ENCODE data around the gene PLXNB3.

PLXNB3 gene

GRCh38 chrX:153782871-153783270 lies 18.8 kb downstream of the PLXNB3 start:
- TF ChIP-seq CTCF (IDR thresholded peaks at IDR 0.05; ENCODE audit: insufficient read depth, missing control alignments) = no peak
- DNase-seq (ENCODE audit: insufficient read length, low spot score) = no peak
- no peak for FAIRE-seq

- TF ChIP-seq CTCF (IDR thresholded peaks at IDR 0.05; ENCODE audit: insufficient read depth, missing control alignments) = no peak
- no peak for DNase-seq (ENCODE audit: insufficient read length, low spot score)
- no peak for FAIRE-seq
These were observed 19.4 kb downstream of the PLXNB3 start for GRCh38 chrX:153783378-153784013.

- FAIRE-seq = no peak
- TF ChIP-seq CTCF (IDR thresholded peaks at IDR 0.05; ENCODE audit: insufficient read depth, missing control alignments) = no peak
- DNase-seq (ENCODE audit: insufficient read length, low spot score) = no peak
These were observed 20.4 kb downstream of the PLXNB3 start for GRCh38 chrX:153784325-153784967.

GRCh38 chrX:153786669-153787068 lies 22.6 kb downstream of the PLXNB3 start:
- DNase-seq (ENCODE audit: insufficient read length, low spot score) (no peak), FAIRE-seq (no peak)
- TF ChIP-seq CTCF (IDR thresholded peaks at IDR 0.05; ENCODE audit: insufficient read depth, missing control alignments) = no peak

- FAIRE-seq = no peak
- no peak for DNase-seq (ENCODE audit: insufficient read length, low spot score)
- TF ChIP-seq CTCF (IDR thresholded peaks at IDR 0.05; ENCODE audit: insufficient read depth, missing control alignments) = no peak
These were observed 25.6 kb downstream of the PLXNB3 start for GRCh38 chrX:153789654-153790053.

- no peak for TF ChIP-seq CTCF (IDR thresholded peaks at IDR 0.05; ENCODE audit: insufficient read depth, missing control alignments)
- DNase-seq (ENCODE audit: insufficient read length, low spot score) (no peak), FAIRE-seq (no peak)
These were observed 27.2 kb downstream of the PLXNB3 start for GRCh38 chrX:153791104-153791852.

- no peak for TF ChIP-seq CTCF (IDR thresholded peaks at IDR 0.05; ENCODE audit: insufficient read depth, missing control alignments)
- no peak for FAIRE-seq
- no peak for DNase-seq (ENCODE audit: insufficient read length, low spot score)
These were observed 28.3 kb downstream of the PLXNB3 start for GRCh38 chrX:153792368-153792767.
